Astrocyte of the cerebellum (primary cell): ENCODE measurements around the gene ABCA13.

Experiments
- DNase-seq: peaks from one replicate; pipeline ENCODE4 v3.0.0-alpha.2; 2011; ENCODE audit warnings: low read depth
- H3K4me3 ChIP-seq: 2 replicates; pipeline ENCODE4 v1.5.1; 2011; ENCODE audit warnings: mild to moderate bottlenecking, low read depth, low read length, moderate library complexity
- in situ Hi-C: cut with HindIII; loops from 2 replicates; pipeline ENCODE4 v1.10.0; 2017; ENCODE audit warnings: low sequenced_read_pairs
- TF ChIP-seq, protein P1 (sequence below): IDR thresholded peaks from 2 replicates; pipeline ENCODE4 v1.5.1; 2012; ENCODE audit warnings: low read length, low read depth, moderate library complexity, mild to moderate bottlenecking; ENCODE audit errors: missing control alignments

ABCA13 gene

DNA sequence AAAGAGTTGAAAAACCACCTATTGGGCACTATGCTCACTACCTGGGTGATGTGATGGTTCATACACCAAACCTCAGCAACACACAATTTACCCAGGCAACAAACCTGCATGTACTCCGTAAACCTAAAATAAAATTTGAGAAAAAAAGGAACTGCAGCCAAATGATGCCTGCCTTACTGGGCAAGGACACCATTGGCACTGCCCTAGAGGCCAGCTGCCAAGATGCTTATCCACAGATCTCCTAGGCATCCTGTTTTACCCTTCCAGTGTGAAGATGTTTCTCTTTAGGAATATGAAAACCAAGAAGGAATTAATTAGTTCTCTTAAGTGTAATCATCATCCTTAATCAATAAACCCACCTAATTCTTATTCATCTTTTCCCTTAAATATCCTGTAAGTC is 133.4 kb downstream of the ABCA13 start:
- no peak for DNase-seq
- in situ Hi-C loops, result no loop called here
- TF ChIP-seq, protein P1, sequence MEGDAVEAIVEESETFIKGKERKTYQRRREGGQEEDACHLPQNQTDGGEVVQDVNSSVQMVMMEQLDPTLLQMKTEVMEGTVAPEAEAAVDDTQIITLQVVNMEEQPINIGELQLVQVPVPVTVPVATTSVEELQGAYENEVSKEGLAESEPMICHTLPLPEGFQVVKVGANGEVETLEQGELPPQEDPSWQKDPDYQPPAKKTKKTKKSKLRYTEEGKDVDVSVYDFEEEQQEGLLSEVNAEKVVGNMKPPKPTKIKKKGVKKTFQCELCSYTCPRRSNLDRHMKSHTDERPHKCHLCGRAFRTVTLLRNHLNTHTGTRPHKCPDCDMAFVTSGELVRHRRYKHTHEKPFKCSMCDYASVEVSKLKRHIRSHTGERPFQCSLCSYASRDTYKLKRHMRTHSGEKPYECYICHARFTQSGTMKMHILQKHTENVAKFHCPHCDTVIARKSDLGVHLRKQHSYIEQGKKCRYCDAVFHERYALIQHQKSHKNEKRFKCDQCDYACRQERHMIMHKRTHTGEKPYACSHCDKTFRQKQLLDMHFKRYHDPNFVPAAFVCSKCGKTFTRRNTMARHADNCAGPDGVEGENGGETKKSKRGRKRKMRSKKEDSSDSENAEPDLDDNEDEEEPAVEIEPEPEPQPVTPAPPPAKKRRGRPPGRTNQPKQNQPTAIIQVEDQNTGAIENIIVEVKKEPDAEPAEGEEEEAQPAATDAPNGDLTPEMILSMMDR, result no peak

DNA sequence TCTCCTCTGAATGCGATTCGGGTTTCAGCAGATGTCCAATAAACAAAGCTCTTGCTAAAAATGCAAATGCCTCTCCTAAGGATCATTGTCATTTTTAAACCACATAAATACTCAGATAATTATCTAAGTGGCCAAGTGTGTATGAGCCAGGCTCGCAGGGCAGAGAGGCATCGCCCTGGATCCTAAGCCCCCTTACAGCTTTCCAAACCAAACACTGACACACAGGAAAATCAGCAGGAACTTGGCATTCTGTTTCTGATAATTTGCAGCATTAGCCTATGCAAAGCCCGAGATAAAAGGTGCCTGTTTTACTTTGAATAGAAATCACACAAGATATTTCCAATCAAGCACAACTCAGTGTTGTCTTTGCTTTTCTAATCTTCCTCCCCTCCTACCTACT is 134.4 kb downstream of the ABCA13 start:
- TF ChIP-seq, protein P1, result no peak
- H3K4me3 ChIP-seq, result no peak overlapping the region
- in situ Hi-C loops, result no loop called here
- DNase-seq, result no peak

More for the DNA sequence above, 133.4 kb downstream of the ABCA13 start:
- H3K4me3 ChIP-seq, result no peak overlapping the region

DNA sequence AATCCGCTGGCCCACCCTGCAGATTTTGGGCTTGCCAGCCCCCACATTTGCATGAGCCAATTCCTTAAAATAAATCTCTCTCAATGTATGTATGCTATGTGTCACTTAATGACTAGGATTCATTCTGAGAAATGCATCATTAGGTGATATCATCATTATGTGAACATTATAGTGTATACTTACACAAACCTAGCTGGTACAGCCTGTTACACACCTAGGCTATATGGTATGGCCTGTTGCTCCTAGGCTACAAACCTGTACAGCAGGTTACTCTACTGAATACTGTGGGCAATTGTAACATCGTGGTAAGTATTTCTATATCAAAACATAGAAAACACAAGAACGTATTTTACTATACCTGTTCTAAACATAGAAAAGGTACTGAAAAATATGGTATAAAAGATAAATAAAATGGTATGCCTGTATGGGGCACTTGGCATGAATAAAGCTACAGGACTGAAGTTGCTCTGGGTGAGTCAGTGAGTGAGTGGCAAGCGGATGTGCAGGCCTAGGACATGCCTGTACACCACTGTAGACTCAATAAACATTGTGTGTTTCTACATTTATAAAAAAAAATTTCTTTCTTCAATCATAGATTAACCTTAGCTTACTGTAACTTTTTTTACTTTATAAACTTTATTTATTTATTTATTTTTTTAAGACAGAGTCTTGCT is 135.9 kb downstream of the ABCA13 start:
- in situ Hi-C loops, result no loop called here
- TF ChIP-seq, protein P1, result no peak
- DNase-seq, result no peak
- no peak overlapping the region for H3K4me3 ChIP-seq

DNA sequence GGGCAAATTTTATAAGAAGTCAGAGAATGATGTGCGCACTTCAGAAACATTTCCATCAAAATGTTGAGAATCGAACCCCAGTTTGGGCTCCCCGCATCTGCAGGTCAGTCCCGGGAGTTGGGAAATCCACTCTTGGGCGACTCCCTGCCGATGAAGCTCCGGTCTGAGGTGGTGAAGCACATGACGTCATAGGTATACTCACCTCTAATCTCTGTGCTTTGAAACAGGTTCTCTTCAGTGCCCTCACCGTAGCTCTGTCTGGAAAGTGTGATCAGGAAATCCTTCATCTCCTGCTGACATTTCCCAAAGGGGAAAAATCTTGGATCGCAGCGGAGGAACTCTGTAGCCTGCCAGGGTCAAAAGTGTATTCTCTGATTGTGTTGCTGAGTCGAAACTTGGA is 138.5 kb downstream of the ABCA13 start:
- H3K4me3 ChIP-seq, result no peak overlapping the region
- TF ChIP-seq, protein P1, result no peak
- DNase-seq, result no peak
- in situ Hi-C loops, result loop anchor here (5.0 kb wide), 1 partner anchor 103 kb away; no protein-coding TSS in a partner anchor

DNA sequence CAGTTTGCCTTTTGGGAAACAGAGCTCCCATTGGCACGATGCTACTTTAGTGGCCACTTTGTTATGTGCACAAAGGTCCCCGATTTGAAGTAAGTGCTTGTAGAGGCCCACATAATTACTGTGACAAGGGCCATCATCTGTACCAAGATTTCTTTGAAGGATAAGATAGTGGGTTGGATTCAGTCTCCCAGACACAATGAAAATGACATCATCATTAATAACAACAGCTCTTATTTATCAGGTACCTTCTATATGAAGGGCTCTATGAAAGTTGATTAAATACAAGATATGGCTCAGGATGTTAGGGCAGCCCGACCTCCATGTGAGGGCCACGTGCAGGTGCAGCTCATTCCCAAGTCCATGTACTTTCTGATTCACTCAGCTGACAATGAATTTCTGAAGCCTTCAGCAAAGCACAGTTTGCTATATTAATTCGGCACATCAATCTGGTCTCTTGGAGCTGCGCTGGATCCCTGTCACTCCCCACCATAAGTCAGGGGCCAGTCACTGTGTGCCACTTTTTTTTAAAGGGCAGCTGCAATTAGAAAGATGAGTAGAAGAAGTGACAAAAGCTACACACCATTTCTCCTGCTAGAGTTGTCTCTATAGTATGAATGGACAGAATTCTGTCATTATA is 140.3 kb downstream of the ABCA13 start:
- no peak for DNase-seq
- TF ChIP-seq, protein P1, result no peak
- in situ Hi-C loops, result loop anchor here (5.0 kb wide), 1 partner anchor 101 kb away; no protein-coding TSS in a partner anchor
- no peak overlapping the region for H3K4me3 ChIP-seq

DNA sequence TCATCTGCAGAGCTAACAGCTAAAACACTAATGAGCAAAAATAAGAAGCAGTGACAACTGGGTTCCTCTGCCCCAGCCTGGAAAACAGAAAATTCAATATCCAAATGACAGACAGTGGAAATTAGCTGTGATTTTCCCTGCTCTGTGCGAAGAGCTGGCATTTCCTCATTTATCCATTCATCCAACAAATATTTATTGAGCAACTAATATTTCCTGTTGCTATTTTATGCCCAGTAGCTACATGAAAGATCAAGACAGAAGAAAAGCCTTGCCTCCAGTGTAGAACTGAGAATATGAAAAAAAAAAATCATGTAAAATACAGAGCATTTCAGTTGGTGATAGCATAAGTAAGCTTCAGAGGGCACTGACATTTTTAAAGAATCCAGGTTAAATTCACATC is 140.9 kb downstream of the ABCA13 start:
- no peak for DNase-seq
- H3K4me3 ChIP-seq, result no peak overlapping the region
- TF ChIP-seq, protein P1, result no peak
- in situ Hi-C loops, result loop anchor here (5.0 kb wide), 1 partner anchor 100 kb away; no protein-coding TSS in a partner anchor
